ENCODE measurements around the gene C1S. TPM values are rescaled to one million over a fixed set of nuclear protein-coding genes. Genes with fewer than 3 reads are reported as not detected.

Gene C1S
- total and polyA plus RNA-seq, 2 experiments from 2014 or later, result 195 to 200 TPM

GRCh38 chr12:7061596-7061995 lies 1.1 kb downstream of the C1S start:
- no peaks in the 10 kb centered on the region for H4K20me1 ChIP-seq (ENCODE audit: insufficient read depth)
- H3K27ac ChIP-seq, result peak overlapping the region; percentile 89
- in situ Hi-C loops (cut with MboI), result no loop called here
- H3K4me3 ChIP-seq, result peak overlapping the region; percentile 81
- H3K79me2 ChIP-seq (ENCODE audit: insufficient read depth), result peaks cover 8% of the 10 kb centered on the region; the same call in 1 of the 2 replicates
- H3K9me3 ChIP-seq (ENCODE audit: low read depth), result no peaks in the 10 kb centered on the region
- H3F3A ChIP-seq (ENCODE audit: insufficient read depth), result peaks cover 3% of the 10 kb centered on the region; the same call in 1 of the 2 replicates
- peaks cover 14% of the 10 kb centered on the region for H3K4me1 ChIP-seq (ENCODE audit: insufficient read depth)
- 75 to 77% methylated on average over 7 of the region's 7 CpGs for WGBS, 2 experiments (ENCODE audit: low coverage in 1 of 2, low lambda C conversion rate in 2 of 2, missing lambda C conversion rate in 2 of 2)
- peak overlapping the region; percentile 98 for H3K4me2 ChIP-seq (ENCODE audit: unreplicated experiment)
- no peak for TF ChIP-seq EZH2 (IDR thresholded peaks at IDR 0.05; ENCODE audit: insufficient read depth, poor library complexity, severe bottlenecking)
- TF ChIP-seq EZH2phosphoT487 (IDR thresholded peaks at IDR 0.05; ENCODE audit: insufficient read depth, low read depth), result no peak
- no peaks in the 10 kb centered on the region for H3K9me2 ChIP-seq (ENCODE audit: insufficient read depth)
- peak overlapping the region; percentile 86 for H2AFZ ChIP-seq
- H3K9ac ChIP-seq, result peak overlapping the region; percentile 87
- no peaks in the 10 kb centered on the region for H3K27me3 ChIP-seq (replicated peaks; ENCODE audit: insufficient read depth)
- no peak for DNase-seq
- peaks cover 25% of the 10 kb centered on the region; the same call in 1 of the 2 replicates for H3K36me3 ChIP-seq (ENCODE audit: low read depth)

GRCh38 chr12:7064516-7064915 lies 4.0 kb downstream of the C1S start:
- TF ChIP-seq EZH2 (IDR thresholded peaks at IDR 0.05; ENCODE audit: insufficient read depth, poor library complexity, severe bottlenecking) (no peak), EZH2phosphoT487 (IDR thresholded peaks at IDR 0.05; ENCODE audit: insufficient read depth, low read depth) (no peak)
- H3K79me2 ChIP-seq (ENCODE audit: insufficient read depth), result peaks cover 8% of the 10 kb centered on the region; the same call in 1 of the 2 replicates

DNA sequence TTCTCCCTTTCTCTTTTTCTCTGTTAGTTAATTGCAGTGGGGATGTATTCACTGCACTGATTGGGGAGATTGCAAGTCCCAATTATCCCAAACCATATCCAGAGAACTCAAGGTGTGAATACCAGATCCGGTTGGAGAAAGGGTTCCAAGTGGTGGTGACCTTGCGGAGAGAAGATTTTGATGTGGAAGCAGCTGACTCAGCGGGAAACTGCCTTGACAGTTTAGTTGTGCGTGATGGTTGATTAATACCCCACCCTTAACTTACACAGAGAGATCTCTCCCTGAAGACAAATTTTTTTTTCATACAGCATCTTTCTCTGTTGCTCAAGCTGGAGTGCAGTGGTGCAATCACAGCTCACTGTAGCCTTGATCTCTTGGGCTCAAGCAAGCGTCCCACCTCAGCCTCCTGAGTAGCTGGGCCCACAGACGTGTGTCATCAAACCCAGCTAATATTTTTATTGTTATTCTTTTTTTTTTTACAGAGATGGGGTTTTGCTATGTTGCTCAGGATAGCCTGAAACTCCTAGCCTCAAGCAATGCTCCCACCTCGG lies 4.6 kb downstream of the C1S start:
- in situ Hi-C loops (cut with MboI), result no loop called here
- Histone ChIP-seq H3K4me2 (ENCODE audit: unreplicated experiment) (no peak overlapping the region), H3K9me3 (ENCODE audit: low read depth) (no peaks in the 10 kb centered on the region), H4K20me1 (ENCODE audit: insufficient read depth) (no peaks in the 10 kb centered on the region), H3K9me2 (ENCODE audit: insufficient read depth) (no peaks in the 10 kb centered on the region), H3K4me1 (ENCODE audit: insufficient read depth) (peaks cover 9% of the 10 kb centered on the region), H2AFZ (no peak overlapping the region), H3K27me3 (replicated peaks; ENCODE audit: insufficient read depth) (no peaks in the 10 kb centered on the region), H3F3A (ENCODE audit: insufficient read depth) (0 out of 2 replicates have a peak, but pooled peaks cover under 1% of the 10 kb centered on the region), H3K79me2 (ENCODE audit: insufficient read depth) (peaks cover 8% of the 10 kb centered on the region; the same call in 1 of the 2 replicates), H3K27ac (no peak overlapping the region), H3K36me3 (ENCODE audit: low read depth) (peaks cover 25% of the 10 kb centered on the region), H3K9ac (no peak overlapping the region), H3K4me3 (no peak overlapping the region)
- WGBS, 2 experiments (ENCODE audit: low coverage in 1 of 2, low lambda C conversion rate in 2 of 2, missing lambda C conversion rate in 2 of 2), result 89 to 93% methylated on average over 7 of the region's 7 CpGs
- no peak for DNase-seq
- TF ChIP-seq EZH2phosphoT487 (IDR thresholded peaks at IDR 0.05; ENCODE audit: insufficient read depth, low read depth) (no peak), EZH2 (IDR thresholded peaks at IDR 0.05; ENCODE audit: insufficient read depth, poor library complexity, severe bottlenecking) (no peak)

More at GRCh38 chr12:7064516-7064915, 4.0 kb downstream of the C1S start:
- 71 to 79% methylated on average over 3 of the region's 3 CpGs for WGBS, 2 experiments (ENCODE audit: low coverage in 1 of 2, low lambda C conversion rate in 2 of 2, missing lambda C conversion rate in 2 of 2)
- no peak overlapping the region for H3K27ac ChIP-seq
- DNase-seq, result no peak
- H3K9ac ChIP-seq, result no peak overlapping the region
- no peaks in the 10 kb centered on the region for H3K27me3 ChIP-seq (replicated peaks; ENCODE audit: insufficient read depth)
- H3K36me3 ChIP-seq (ENCODE audit: low read depth), result peaks cover 25% of the 10 kb centered on the region
- no peak overlapping the region for H2AFZ ChIP-seq
- in situ Hi-C loops (cut with MboI), result no loop called here
- H3K4me1 ChIP-seq (ENCODE audit: insufficient read depth), result peaks cover 14% of the 10 kb centered on the region
- H4K20me1 ChIP-seq (ENCODE audit: insufficient read depth), result no peaks in the 10 kb centered on the region
- peaks cover 3% of the 10 kb centered on the region; the same call in 1 of the 2 replicates for H3F3A ChIP-seq (ENCODE audit: insufficient read depth)
- no peaks in the 10 kb centered on the region for H3K9me2 ChIP-seq (ENCODE audit: insufficient read depth)
- no peaks in the 10 kb centered on the region for H3K9me3 ChIP-seq (ENCODE audit: low read depth)
- no peak overlapping the region for H3K4me2 ChIP-seq (ENCODE audit: unreplicated experiment)
- H3K4me3 ChIP-seq, result no peak overlapping the region

DNA sequence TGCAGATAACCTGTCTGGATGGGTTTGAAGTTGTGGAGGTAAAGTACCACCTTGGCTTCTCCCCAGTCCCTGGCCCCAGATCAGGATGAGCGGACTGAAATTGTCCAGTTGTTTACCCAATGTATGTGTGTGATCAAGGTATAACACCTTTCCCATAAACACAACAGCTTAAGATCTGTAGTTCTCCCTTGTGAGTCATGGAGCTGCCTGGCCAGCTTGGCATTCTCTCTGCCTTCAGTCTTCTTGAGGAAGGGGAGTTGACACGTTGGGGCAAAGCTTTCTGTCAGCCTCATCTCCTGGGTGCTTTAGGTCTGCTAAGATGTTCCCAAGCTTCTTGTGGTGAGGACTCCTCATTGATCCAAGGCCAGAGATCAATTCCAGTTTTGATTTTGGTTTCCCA lies 6.1 kb downstream of the C1S start:
- Histone ChIP-seq H3K4me2 (ENCODE audit: unreplicated experiment) (no peak overlapping the region), H4K20me1 (ENCODE audit: insufficient read depth) (no peaks in the 10 kb centered on the region), H3K9me3 (ENCODE audit: low read depth) (no peaks in the 10 kb centered on the region), H3K9ac (no peak overlapping the region), H3K27me3 (replicated peaks; ENCODE audit: insufficient read depth) (no peaks in the 10 kb centered on the region), H2AFZ (no peak overlapping the region), H3F3A (ENCODE audit: insufficient read depth) (no peaks in the 10 kb centered on the region), H3K27ac (no peak overlapping the region), H3K9me2 (ENCODE audit: insufficient read depth) (no peaks in the 10 kb centered on the region), H3K36me3 (ENCODE audit: low read depth) (peaks cover 25% of the 10 kb centered on the region), H3K79me2 (ENCODE audit: insufficient read depth) (peaks cover 1% of the 10 kb centered on the region; the same call in 1 of the 2 replicates), H3K4me3 (no peak overlapping the region), H3K4me1 (ENCODE audit: insufficient read depth) (peaks cover 3% of the 10 kb centered on the region)
- DNase-seq, result no peak
- no peak for TF ChIP-seq EZH2 (IDR thresholded peaks at IDR 0.05; ENCODE audit: insufficient read depth, poor library complexity, severe bottlenecking)
- TF ChIP-seq EZH2phosphoT487 (IDR thresholded peaks at IDR 0.05; ENCODE audit: insufficient read depth, low read depth), result no peak
- WGBS, 2 experiments (ENCODE audit: low coverage in 1 of 2, low lambda C conversion rate in 2 of 2, missing lambda C conversion rate in 2 of 2), result 90% methylated on average over 2 of the region's 2 CpGs
- in situ Hi-C loops (cut with MboI), result no loop called here
